ENCODE results near the gene PREP.

GRCh38 chr6:105380634-105381033 lies 22.2 kb downstream of the PREP start:
- TF ChIP-seq CTCF (conservative IDR thresholded peaks at IDR 0.05; ENCODE audit: low read depth, low read length): no peak
- no peak for TF ChIP-seq EZH2 (IDR thresholded peaks at IDR 0.05; ENCODE audit: borderline replicate concordance, low read depth, low read length, poor library complexity, severe bottlenecking)
